ENCODE results near the gene SMC3.

Gene SMC3

DNA sequence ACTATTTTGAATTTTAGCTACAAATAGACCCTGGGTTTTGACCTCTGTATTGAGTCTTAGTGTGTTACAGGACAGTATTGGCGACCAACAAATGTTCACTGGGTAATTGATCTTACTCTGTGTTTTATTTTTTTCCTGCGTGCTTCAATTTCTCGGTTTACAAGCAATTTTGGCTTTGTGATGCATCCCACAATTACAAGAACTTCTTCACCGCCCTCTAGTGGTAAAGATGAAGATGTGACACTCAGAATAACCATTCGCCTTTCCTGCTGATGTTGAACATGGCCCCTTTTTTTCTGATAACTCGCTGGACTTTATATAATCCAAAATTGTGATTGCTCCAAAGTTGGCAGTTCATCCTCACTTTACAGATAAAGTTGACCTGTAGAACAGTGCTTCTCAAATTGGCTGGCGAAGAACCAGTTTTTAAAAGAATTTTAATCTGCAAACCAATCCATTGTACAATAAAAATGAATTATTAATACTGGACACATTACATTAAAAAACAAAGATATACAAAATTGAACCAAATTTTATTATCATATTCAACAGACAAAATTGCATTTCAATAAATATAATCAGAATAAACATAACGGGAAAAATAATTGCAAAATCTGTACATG lies 20.2 kb upstream of the SMC3 start:
- Histone ChIP-seq H3K27ac (ENCODE audit: low read length) (no peak overlapping the region), H3K4me1 (ENCODE audit: insufficient read depth, low read length) (no peaks in the 10 kb centered on the region), H3K9me3 (ENCODE audit: insufficient read depth, low read depth, low read length) (no peaks in the 10 kb centered on the region), H3K9ac (ENCODE audit: low read depth, low read length) (no peak overlapping the region), H3K36me3 (ENCODE audit: insufficient read depth, low read depth, low read length) (no peaks in the 10 kb centered on the region), H3K4me3 (ENCODE audit: low read length) (no peak overlapping the region), H3K27me3 (ENCODE audit: insufficient read depth, low read length) (no peaks in the 10 kb centered on the region)

DNA sequence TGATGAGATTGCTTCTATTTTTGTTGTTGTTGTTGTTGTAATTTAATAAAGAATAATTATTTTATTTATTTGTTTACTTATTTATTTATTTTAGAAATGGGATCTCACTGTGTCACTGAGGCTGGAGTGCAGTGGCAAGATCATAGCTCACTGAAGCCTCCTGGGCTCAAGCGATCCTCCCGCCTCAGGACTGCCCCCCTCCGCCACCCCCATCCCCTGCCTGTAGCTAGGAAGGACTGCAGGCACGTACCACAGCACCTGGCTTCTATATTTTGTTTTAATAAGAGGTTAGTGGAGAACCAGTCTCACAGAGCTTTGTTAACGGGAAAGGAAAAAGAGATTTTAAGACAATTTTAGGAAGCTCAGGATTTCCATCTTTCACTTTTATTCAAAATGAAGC lies 19.5 kb upstream of the SMC3 start:
- H3K9me3 ChIP-seq (ENCODE audit: insufficient read depth, low read depth, low read length): no peaks in the 10 kb centered on the region
- no peak overlapping the region for H3K4me3 ChIP-seq (ENCODE audit: low read length)
- H3K36me3 ChIP-seq (ENCODE audit: insufficient read depth, low read depth, low read length): no peaks in the 10 kb centered on the region

DNA sequence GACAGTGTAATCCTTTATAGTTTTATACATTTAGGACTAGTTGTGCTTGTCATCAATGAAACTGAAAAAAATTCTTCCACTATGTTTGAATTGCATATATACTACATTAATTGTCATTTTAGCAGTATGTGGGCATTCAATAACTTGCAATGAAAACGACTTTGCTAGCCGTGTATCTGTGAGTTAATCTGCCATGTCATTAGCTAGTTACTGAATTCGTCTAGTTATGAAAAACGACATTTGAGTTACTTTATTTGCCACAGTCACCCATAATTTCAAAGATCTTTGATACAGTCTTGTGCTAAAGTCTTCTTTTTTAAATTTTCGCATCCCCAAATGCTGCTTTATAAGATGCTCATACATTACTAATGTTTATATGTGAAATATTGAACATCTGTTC lies 18.3 kb upstream of the SMC3 start:
- Histone ChIP-seq H3K9ac (ENCODE audit: low read depth, low read length) (no peak overlapping the region), H3K9me3 (ENCODE audit: insufficient read depth, low read depth, low read length) (no peaks in the 10 kb centered on the region), H3K4me3 (ENCODE audit: low read length) (no peak overlapping the region), H3K36me3 (ENCODE audit: insufficient read depth, low read depth, low read length) (no peaks in the 10 kb centered on the region), H3K27me3 (ENCODE audit: insufficient read depth, low read length) (no peaks in the 10 kb centered on the region), H3K4me1 (ENCODE audit: insufficient read depth, low read length) (peaks cover 8% of the 10 kb centered on the region; the same call in 1 of the 2 replicates), H3K27ac (ENCODE audit: low read length) (no peak overlapping the region)

More for the DNA sequence above, 19.5 kb upstream of the SMC3 start:
- Histone ChIP-seq H3K27me3 (ENCODE audit: insufficient read depth, low read length) (no peaks in the 10 kb centered on the region), H3K4me1 (ENCODE audit: insufficient read depth, low read length) (no peaks in the 10 kb centered on the region), H3K27ac (ENCODE audit: low read length) (no peak overlapping the region), H3K9ac (ENCODE audit: low read depth, low read length) (no peak overlapping the region)

DNA sequence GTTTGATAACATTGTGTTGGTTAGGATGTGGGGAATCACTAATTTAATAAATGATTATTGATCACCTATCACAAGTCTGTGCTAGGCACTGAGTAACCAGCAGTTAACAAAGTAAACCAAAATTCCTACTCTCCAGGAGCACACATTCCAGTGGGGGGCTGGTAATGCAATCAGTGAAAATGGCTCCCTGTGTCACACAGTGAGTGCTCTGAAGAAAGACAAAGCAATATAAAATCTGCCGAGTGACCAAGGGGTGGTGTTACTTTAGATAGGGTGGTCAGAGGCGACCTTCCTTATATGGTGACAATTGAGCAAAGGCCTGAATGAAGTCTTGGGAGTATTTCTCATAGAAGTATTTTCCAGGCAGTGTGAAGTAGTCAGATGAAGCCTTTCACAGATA lies 13.6 kb upstream of the SMC3 start:
- no peaks in the 10 kb centered on the region for H3K36me3 ChIP-seq (ENCODE audit: insufficient read depth, low read depth, low read length)
- no peak overlapping the region; the same call in 1 of the 2 replicates for H3K4me3 ChIP-seq (ENCODE audit: low read length)
- H3K27me3 ChIP-seq (ENCODE audit: insufficient read depth, low read length): no peaks in the 10 kb centered on the region

DNA sequence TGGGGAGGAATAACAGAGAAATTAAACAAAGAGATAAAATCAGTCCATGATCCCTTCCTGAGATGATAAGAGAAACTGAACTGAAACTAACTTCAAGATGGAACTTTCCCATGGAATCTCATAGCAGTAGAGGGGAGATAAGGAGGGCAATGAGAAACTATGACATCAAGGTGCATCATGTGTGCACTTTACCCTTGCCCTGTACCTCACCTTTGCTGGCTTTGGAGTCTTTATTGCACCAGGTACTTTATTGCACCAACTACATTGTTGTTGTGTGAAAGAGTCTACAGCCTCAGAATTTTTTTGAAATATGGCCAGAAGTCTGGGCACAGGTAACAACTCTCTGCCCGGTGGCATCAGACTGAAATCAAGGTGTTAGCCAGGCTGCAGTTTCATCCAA lies 11.2 kb upstream of the SMC3 start:
- H3K4me3 ChIP-seq (ENCODE audit: low read length): no peak overlapping the region
- H3K27ac ChIP-seq (ENCODE audit: low read length): no peak overlapping the region
- H3K9me3 ChIP-seq (ENCODE audit: insufficient read depth, low read depth, low read length): no peaks in the 10 kb centered on the region
- no peaks in the 10 kb centered on the region for H3K36me3 ChIP-seq (ENCODE audit: insufficient read depth, low read depth, low read length)
- H3K9ac ChIP-seq (ENCODE audit: low read depth, low read length): no peak overlapping the region
- peaks cover 18% of the 10 kb centered on the region; the same call in 1 of the 2 replicates for H3K4me1 ChIP-seq (ENCODE audit: insufficient read depth, low read length)
- H3K27me3 ChIP-seq (ENCODE audit: insufficient read depth, low read length): no peaks in the 10 kb centered on the region

More for the DNA sequence above, 13.6 kb upstream of the SMC3 start:
- H3K9ac ChIP-seq (ENCODE audit: low read depth, low read length): peak overlapping the region; percentile 26; the same call in 1 of the 2 replicates
- H3K27ac ChIP-seq (ENCODE audit: low read length): no peak overlapping the region
- peaks cover 18% of the 10 kb centered on the region; the same call in 1 of the 2 replicates for H3K4me1 ChIP-seq (ENCODE audit: insufficient read depth, low read length)
- H3K9me3 ChIP-seq (ENCODE audit: insufficient read depth, low read depth, low read length): no peaks in the 10 kb centered on the region

DNA sequence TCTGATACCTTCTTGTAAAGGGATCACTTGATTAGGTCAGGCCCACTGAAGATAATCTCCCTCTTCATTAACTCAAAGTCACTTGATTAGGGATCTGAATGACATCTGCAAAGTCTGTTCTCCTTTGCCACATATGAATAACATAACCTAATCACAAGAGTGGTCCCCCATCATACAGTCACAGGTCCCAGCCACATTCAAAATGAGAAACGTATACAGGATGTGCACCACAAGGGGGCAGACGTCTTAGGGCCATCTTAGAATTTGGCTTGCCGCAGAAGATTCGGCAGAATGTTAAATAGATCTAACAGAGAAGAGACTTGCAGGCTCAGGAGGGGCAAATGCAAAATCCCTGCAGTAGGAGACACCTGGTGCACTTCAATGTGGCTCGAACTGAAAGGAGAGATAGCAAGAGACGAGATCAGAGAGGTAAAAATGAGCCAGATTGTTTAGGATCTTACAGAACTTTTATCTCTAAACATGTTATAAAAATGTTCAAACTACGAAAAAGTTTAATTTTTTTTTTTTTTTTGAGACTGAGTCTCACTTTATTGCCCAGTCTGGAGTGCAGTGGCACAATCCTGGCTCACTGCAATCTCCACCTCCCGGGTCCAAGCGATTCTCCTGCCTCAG lies 10.4 kb upstream of the SMC3 start:
- H3K27ac ChIP-seq (ENCODE audit: low read length): no peak overlapping the region
- no peak overlapping the region for H3K4me3 ChIP-seq (ENCODE audit: low read length)
- no peaks in the 10 kb centered on the region for H3K9me3 ChIP-seq (ENCODE audit: insufficient read depth, low read depth, low read length)
- H3K4me1 ChIP-seq (ENCODE audit: insufficient read depth, low read length): peaks cover 18% of the 10 kb centered on the region; the same call in 1 of the 2 replicates
- no peaks in the 10 kb centered on the region for H3K36me3 ChIP-seq (ENCODE audit: insufficient read depth, low read depth, low read length)
- H3K9ac ChIP-seq (ENCODE audit: low read depth, low read length): no peak overlapping the region
- no peaks in the 10 kb centered on the region for H3K27me3 ChIP-seq (ENCODE audit: insufficient read depth, low read length)

DNA sequence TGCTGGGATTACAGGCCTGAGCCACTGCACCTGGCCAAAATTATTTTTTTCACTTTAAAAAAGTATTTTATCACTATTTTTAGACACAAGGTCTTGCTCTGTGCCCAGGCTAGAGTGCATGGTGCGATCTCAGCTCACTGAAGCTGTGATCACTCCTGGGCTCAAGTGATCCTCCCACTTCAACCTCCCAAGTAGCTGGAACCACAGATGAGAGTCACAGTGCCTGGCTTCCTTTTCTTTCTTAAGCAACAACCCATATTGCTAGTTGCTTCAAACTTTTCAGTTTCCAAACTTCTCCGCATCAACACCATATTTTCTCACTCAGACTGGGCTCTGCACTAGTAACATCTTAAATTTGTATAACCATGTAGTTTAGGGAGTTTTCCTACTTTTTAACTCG lies 9.5 kb upstream of the SMC3 start:
- Histone ChIP-seq H3K9me3 (ENCODE audit: insufficient read depth, low read depth, low read length) (no peaks in the 10 kb centered on the region), H3K4me1 (ENCODE audit: insufficient read depth, low read length) (peaks cover 18% of the 10 kb centered on the region; the same call in 1 of the 2 replicates), H3K36me3 (ENCODE audit: insufficient read depth, low read depth, low read length) (no peaks in the 10 kb centered on the region), H3K4me3 (ENCODE audit: low read length) (no peak overlapping the region), H3K27ac (ENCODE audit: low read length) (no peak overlapping the region), H3K27me3 (ENCODE audit: insufficient read depth, low read length) (no peaks in the 10 kb centered on the region), H3K9ac (ENCODE audit: low read depth, low read length) (no peak overlapping the region)

DNA sequence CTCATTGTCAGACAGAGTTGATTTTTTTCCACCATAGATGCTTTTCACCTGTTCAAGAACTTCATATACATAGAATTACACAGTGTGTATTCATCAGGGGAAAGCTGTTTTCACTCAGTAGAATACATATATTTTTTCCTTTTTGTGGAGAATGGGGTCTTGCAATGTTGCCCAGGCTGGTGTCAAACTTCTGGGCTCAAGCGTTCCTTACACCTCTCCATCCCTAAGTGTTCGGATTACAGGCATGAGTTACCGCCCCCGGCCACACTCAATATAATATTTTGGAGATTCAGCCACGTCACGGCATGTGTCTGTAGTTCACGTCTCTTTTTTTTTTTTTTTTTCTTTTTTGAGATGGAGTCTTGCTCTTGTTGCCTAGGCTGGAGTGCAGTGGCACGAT lies 7.5 kb upstream of the SMC3 start:
- H3K36me3 ChIP-seq (ENCODE audit: insufficient read depth, low read depth, low read length): no peaks in the 10 kb centered on the region
- H3K4me1 ChIP-seq (ENCODE audit: insufficient read depth, low read length): peaks cover 2% of the 10 kb centered on the region; the same call in 1 of the 2 replicates

DNA sequence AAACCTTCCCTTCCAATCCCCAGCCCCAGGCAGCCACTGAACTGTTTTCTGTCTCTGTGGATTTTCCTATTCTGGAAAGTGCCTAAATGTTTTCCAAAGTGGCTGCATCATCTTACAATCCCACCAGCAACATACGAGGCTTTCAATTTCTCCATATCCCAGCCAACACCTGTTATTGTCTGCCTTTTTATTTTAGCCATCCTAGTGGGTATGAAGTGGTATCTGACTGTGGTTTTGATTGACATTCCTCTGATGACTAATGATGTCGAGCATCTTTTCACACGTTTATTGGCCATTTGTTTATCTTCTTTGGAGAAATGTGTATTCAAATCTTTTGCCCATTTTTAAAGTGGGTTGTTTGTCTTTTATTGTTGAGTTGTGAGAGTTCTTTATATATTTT lies 6.2 kb upstream of the SMC3 start:
- Histone ChIP-seq H3K9me3 (ENCODE audit: insufficient read depth, low read depth, low read length) (no peaks in the 10 kb centered on the region), H3K27ac (ENCODE audit: low read length) (no peak overlapping the region), H3K27me3 (ENCODE audit: insufficient read depth, low read length) (no peaks in the 10 kb centered on the region), H3K9ac (ENCODE audit: low read depth, low read length) (no peak overlapping the region), H3K4me1 (ENCODE audit: insufficient read depth, low read length) (no peaks in the 10 kb centered on the region), H3K36me3 (ENCODE audit: insufficient read depth, low read depth, low read length) (no peaks in the 10 kb centered on the region), H3K4me3 (ENCODE audit: low read length) (no peak overlapping the region)

More for the DNA sequence above, 7.5 kb upstream of the SMC3 start:
- Histone ChIP-seq H3K27ac (ENCODE audit: low read length) (no peak overlapping the region), H3K9ac (ENCODE audit: low read depth, low read length) (no peak overlapping the region), H3K9me3 (ENCODE audit: insufficient read depth, low read depth, low read length) (no peaks in the 10 kb centered on the region), H3K4me3 (ENCODE audit: low read length) (no peak overlapping the region), H3K27me3 (ENCODE audit: insufficient read depth, low read length) (no peaks in the 10 kb centered on the region)

DNA sequence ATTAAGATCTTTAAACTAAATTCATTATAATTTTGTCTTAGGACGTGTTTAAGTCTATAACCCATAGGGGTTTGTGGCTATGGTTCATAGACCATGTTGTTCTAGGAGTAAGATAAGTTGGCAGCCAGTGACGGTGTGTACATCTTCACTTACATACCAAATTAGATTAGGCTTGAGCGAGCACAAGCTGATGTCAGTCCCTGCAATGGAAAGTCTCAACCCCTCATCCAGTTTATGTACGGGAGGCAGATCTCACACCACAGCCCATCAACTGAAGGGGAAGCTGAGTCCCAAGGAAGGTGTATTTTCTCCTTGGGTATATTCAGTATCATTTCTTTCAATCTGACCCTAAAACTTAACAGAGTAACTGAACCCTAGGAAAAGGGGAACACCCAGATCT lies 5.1 kb upstream of the SMC3 start:
- no peak overlapping the region for H3K9ac ChIP-seq (ENCODE audit: low read depth, low read length)
- H3K4me1 ChIP-seq (ENCODE audit: insufficient read depth, low read length): peaks cover 5% of the 10 kb centered on the region; the same call in 1 of the 2 replicates
- no peaks in the 10 kb centered on the region for H3K9me3 ChIP-seq (ENCODE audit: insufficient read depth, low read depth, low read length)
- no peaks in the 10 kb centered on the region for H3K36me3 ChIP-seq (ENCODE audit: insufficient read depth, low read depth, low read length)
- H3K27me3 ChIP-seq (ENCODE audit: insufficient read depth, low read length): no peaks in the 10 kb centered on the region
- no peak overlapping the region for H3K4me3 ChIP-seq (ENCODE audit: low read length)
- H3K27ac ChIP-seq (ENCODE audit: low read length): no peak overlapping the region

DNA sequence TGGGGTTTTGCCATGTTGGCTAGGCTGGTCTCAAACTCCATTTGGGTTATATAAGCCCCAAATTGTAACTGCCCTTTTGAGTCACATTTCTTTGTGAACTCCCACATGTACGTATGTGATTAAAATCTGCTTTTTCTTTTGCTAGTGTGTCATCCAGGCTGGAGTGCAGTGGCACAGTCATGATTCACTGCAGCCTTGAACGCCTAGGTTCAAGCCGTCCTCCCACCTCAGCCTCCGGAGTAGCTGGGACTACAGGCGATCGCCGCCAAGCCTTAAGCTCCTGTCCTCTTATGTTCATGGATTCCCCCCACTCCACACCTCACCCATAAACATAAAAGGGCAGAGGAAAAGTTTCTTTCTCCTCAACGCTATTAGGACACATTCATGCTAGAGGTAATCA lies 4.4 kb upstream of the SMC3 start:
- no peak overlapping the region for H3K4me3 ChIP-seq (ENCODE audit: low read length)
- H3K9me3 ChIP-seq (ENCODE audit: insufficient read depth, low read depth, low read length): no peaks in the 10 kb centered on the region
- peaks cover 5% of the 10 kb centered on the region; the same call in 1 of the 2 replicates for H3K4me1 ChIP-seq (ENCODE audit: insufficient read depth, low read length)
- no peaks in the 10 kb centered on the region for H3K27me3 ChIP-seq (ENCODE audit: insufficient read depth, low read length)
- no peaks in the 10 kb centered on the region for H3K36me3 ChIP-seq (ENCODE audit: insufficient read depth, low read depth, low read length)
- no peak overlapping the region for H3K9ac ChIP-seq (ENCODE audit: low read depth, low read length)
- no peak overlapping the region for H3K27ac ChIP-seq (ENCODE audit: low read length)

Data from iPS-20b (cell line).